IMR-90 (cell line): ENCODE data around the gene LPAR1. TPM values are rescaled to one million over a fixed set of nuclear protein-coding genes. Genes with fewer than 3 reads are reported as not detected.

ENCODE experiments used
- ATAC-seq: fragments of 200-7000 bp; cut with Tn5 transposase; 2 replicates; pipeline ENCODE4 v1.9.1; 2020; ENCODE audit warnings: low read depth, mild to moderate bottlenecking, moderate library complexity
- BruUV-seq: library from RNA; stranded (reverse); fragments of 400-500 nt; replicated peaks from 2 replicates; lab custom pipeline; 2021; lab: Mats Ljungman, UMichigan
- CTCF ChIA-PET: fragments of 300-600 bp; formaldehyde crosslinking; extraction: SDS; loops from one replicate; lab custom pipeline; 2021; ENCODE audit warnings: antibody characterized with exemption; lab: Yijun Ruan, JAX
- POLR2A ChIA-PET: fragments of 300-600 bp; sonication (Branson Sonifier 250); formaldehyde crosslinking; loops from one replicate; lab custom pipeline; 2022; ENCODE audit warnings: antibody characterized with exemption; ENCODE audit not compliant: unreplicated experiment; lab: Charles Lee
- DNase-seq: peaks from one replicate; pipeline ENCODE4 v3.0.0; 2013
- H2AFZ ChIP-seq: replicated peaks from 2 replicates; pipeline ENCODE3; 2013; ENCODE audit warnings: low read length, mild to moderate bottlenecking; ENCODE audit not compliant: poor library complexity
- H2AK5ac ChIP-seq: 2 replicates; pipeline ENCODE4 v1.6.1; 2013; ENCODE audit warnings: low read depth, low read length, inconsistent platforms
- H2AK9ac ChIP-seq: replicated peaks from 2 replicates; pipeline ENCODE3; 2013; ENCODE audit warnings: mild to moderate bottlenecking, low read depth, low read length, moderate library complexity; ENCODE audit not compliant: poor library complexity
- H2BK120ac ChIP-seq: 2 replicates; pipeline ENCODE4 v1.6.1; 2013; ENCODE audit warnings: low read depth, low read length, inconsistent platforms
- H2BK15ac ChIP-seq: 3 replicates; pipeline ENCODE4 v1.6.1; 2013; ENCODE audit warnings: low read depth, low read length, inconsistent platforms
- H2BK20ac ChIP-seq: 2 replicates; pipeline ENCODE4 v1.6.1; 2013; ENCODE audit warnings: low read depth, mild to moderate bottlenecking, inconsistent platforms, low read length, moderate library complexity
- H2BK5ac ChIP-seq: 2 replicates; pipeline ENCODE4 v1.6.1; 2013; ENCODE audit warnings: mild to moderate bottlenecking, low read depth, low read length, inconsistent platforms; ENCODE audit not compliant: poor library complexity, severe bottlenecking
- H3K14ac ChIP-seq: replicated peaks from 2 replicates; pipeline ENCODE4 v1.6.1; 2013; ENCODE audit warnings: low read depth, low read length, inconsistent platforms
- H3K18ac ChIP-seq: 2 replicates; pipeline ENCODE4 v1.6.1; 2013; ENCODE audit warnings: low read depth, low read length, control low read depth
- H3K23ac ChIP-seq: 2 replicates; pipeline ENCODE4 v1.6.1; 2013; ENCODE audit warnings: low read depth, low read length, inconsistent platforms
- H3K27ac ChIP-seq: 2 replicates; pipeline ENCODE4 v1.5.1; 2013; ENCODE audit warnings: mild to moderate bottlenecking, control low read depth, low read length; ENCODE audit not compliant: insufficient read depth
- H3K27me3 ChIP-seq: 2 replicates; pipeline ENCODE4 v1.6.1; 2013; ENCODE audit warnings: low read length; ENCODE audit not compliant: control insufficient read depth, insufficient read depth
- H3K36me3 ChIP-seq: 2 replicates; pipeline ENCODE4 v1.6.1; 2013; ENCODE audit warnings: low read length, mixed read lengths; ENCODE audit not compliant: control insufficient read depth, insufficient read depth
- H3K4ac ChIP-seq: 2 replicates; pipeline ENCODE4 v1.6.1; 2013; ENCODE audit warnings: low read depth, low read length, inconsistent platforms
- H3K4me1 ChIP-seq: 2 replicates; pipeline ENCODE4 v1.6.1; 2013; ENCODE audit warnings: low read length, mixed read lengths; ENCODE audit not compliant: control insufficient read depth, insufficient read depth
- H3K4me2 ChIP-seq: 2 replicates; pipeline ENCODE4 v1.6.1; 2013; ENCODE audit warnings: low read depth, mild to moderate bottlenecking, control low read depth, low read length, moderate library complexity
- H3K4me3 ChIP-seq: 2 replicates; pipeline ENCODE4 v1.5.1; 2013; ENCODE audit warnings: low read depth, mild to moderate bottlenecking, control low read depth, low read length, moderate library complexity; ENCODE audit not compliant: insufficient read depth
- H3K56ac ChIP-seq: 2 replicates; pipeline ENCODE4 v1.6.1; 2013; ENCODE audit warnings: low read length, inconsistent platforms; ENCODE audit not compliant: insufficient read depth; ENCODE audit errors: extremely low read depth
- H3K79me1 ChIP-seq, 2 experiments: 2 replicates each; pipeline ENCODE4 v1.6.1; 2013; ENCODE audit warnings: low read length in 2 of 2, inconsistent platforms in 1 of 2, low read depth in 1 of 2
- H3K9ac ChIP-seq: 2 replicates; pipeline ENCODE4 v1.6.1; 2013; ENCODE audit warnings: low read depth, low read length, control low read depth
- H3K9me1 ChIP-seq: 2 replicates; pipeline ENCODE4 v1.6.1; 2013; ENCODE audit warnings: low read length, inconsistent platforms; ENCODE audit not compliant: insufficient read depth
- H3K9me3 ChIP-seq: 2 replicates; pipeline ENCODE4 v1.6.1; 2013; ENCODE audit warnings: low read length; ENCODE audit not compliant: control insufficient read depth, insufficient read depth
- H4K20me1 ChIP-seq: 2 replicates; pipeline ENCODE4 v1.6.1; 2013; ENCODE audit warnings: low read length, inconsistent platforms; ENCODE audit not compliant: insufficient read depth
- H4K5ac ChIP-seq: 2 replicates; pipeline ENCODE4 v1.6.1; 2013; ENCODE audit warnings: mild to moderate bottlenecking, low read depth, low read length, control low read depth
- H4K8ac ChIP-seq, 2 experiments: 2 replicates each; pipeline ENCODE4 v1.6.1; 2013; ENCODE audit warnings: low read depth in 2 of 2, low read length in 2 of 2, control low read depth in 1 of 2, inconsistent platforms in 1 of 2
- H4K91ac ChIP-seq: 2 replicates; pipeline ENCODE4 v1.6.1; 2013; ENCODE audit warnings: low read depth, low read length, inconsistent platforms; ENCODE audit not compliant: insufficient read depth
- CEBPB ChIP-seq: IDR thresholded peaks from 2 replicates; pipeline ENCODE4 v1.6.1; 2012; ENCODE audit warnings: low read depth, low read length, improper control_type of control experiment
- CHD1 ChIP-seq: IDR thresholded peaks from 2 replicates; pipeline ENCODE4 v1.6.1; 2012; ENCODE audit warnings: low read depth, low read length, improper control_type of control experiment
- FOS ChIP-seq: fragments of 150-350 bp; IDR thresholded peaks from 2 replicates; pipeline ENCODE4 v1.6.1; 2016; ENCODE audit warnings: low read depth, low read length
- POLR2A ChIP-seq: IDR thresholded peaks from 2 replicates; pipeline ENCODE4 v1.6.1; 2012; ENCODE audit warnings: mild to moderate bottlenecking, low read depth, low read length
- RAD21 ChIP-seq: IDR thresholded peaks from 2 replicates; pipeline ENCODE4 v1.6.1; 2012; ENCODE audit warnings: low read length, improper control_type of control experiment
- RCOR1 ChIP-seq: IDR thresholded peaks from 2 replicates; pipeline ENCODE4 v1.6.1; 2012; ENCODE audit warnings: mild to moderate bottlenecking, low read length, improper control_type of control experiment; ENCODE audit not compliant: insufficient replicate concordance
- SMC3 ChIP-seq: fragments of 150-350 bp; IDR thresholded peaks from 2 replicates; pipeline ENCODE4 v1.6.1; 2016; ENCODE audit warnings: low read depth, mild to moderate bottlenecking, antibody characterized with exemption, low read length, moderate library complexity
- USF2 ChIP-seq: fragments of 150-350 bp; IDR thresholded peaks from 2 replicates; pipeline ENCODE4 v1.6.1; 2017; ENCODE audit warnings: mild to moderate bottlenecking, antibody characterized with exemption, low read length, low read depth
- WGBS, 2 experiments: methylation state at CpG; one replicate each; pipeline versions ENCODE4 v1.1.5 to v1.1.7; 2013; ENCODE audit warnings: missing lambda C conversion rate in 2 of 2; ENCODE audit not compliant: insufficient read length in 1 of 2; ENCODE audit errors: extremely low coverage in 2 of 2; 5-methylcytosine and 5-hydroxymethylcytosine counted together
- dilution Hi-C: fragments of 300-500 bp; cut with HindIII; formaldehyde crosslinking; loops from one replicate; pipeline ENCODE4 v1.14.3; 2018; ENCODE audit warnings: low sequenced_read_pairs; ENCODE audit not compliant: unreplicated experiment
- in situ Hi-C: fragments of 300-500 bp; cut with MboI; formaldehyde crosslinking; loops from 3 replicates; pipeline ENCODE4 v1.14.3; 2019; ENCODE audit warnings: low sequenced_read_pairs, inconsistent platforms, mixed read lengths
- intact Hi-C: fragments of 100-400 bp; cut with micrococcal nuclease; formaldehyde crosslinking; loops from 2 replicates; pipeline ENCODE4 v1.10.0; 2022
- polyA plus RNA-seq, 3 experiments: library from polyadenylated mRNA; depleted of rRNA; stranded (reverse); fragments of >200 nt; gene quantifications; 2 replicates each; pipeline ENCODE4 v1.2.3, GENCODE V29; 2012; ENCODE audit warnings: low replicate concordance in 1 of 3
- total RNA-seq: library from RNA; depleted of rRNA; stranded (reverse); fragments of >200 nt; gene quantifications from 2 replicates; pipeline ENCODE4 v1.2.3, GENCODE V29; 2012
- TF ChIP-seq, protein P1 (sequence below): fragments of 150-350 bp; IDR thresholded peaks from 2 replicates; pipeline ENCODE4 v1.6.1; 2016; ENCODE audit warnings: low read depth, mild to moderate bottlenecking, low read length, moderate library complexity, borderline replicate concordance
- TF ChIP-seq, protein P2 (sequence below): conservative IDR thresholded peaks from 2 replicates; pipeline ENCODE4 v1.5.1; 2012; ENCODE audit warnings: mild to moderate bottlenecking, low read depth, low read length, improper control_type of control experiment

The LPAR1 gene
- total and polyA plus RNA-seq, 2 of the 4 experiments (the other 2 are of a cell fraction), result 171 to 315 TPM

DNA sequence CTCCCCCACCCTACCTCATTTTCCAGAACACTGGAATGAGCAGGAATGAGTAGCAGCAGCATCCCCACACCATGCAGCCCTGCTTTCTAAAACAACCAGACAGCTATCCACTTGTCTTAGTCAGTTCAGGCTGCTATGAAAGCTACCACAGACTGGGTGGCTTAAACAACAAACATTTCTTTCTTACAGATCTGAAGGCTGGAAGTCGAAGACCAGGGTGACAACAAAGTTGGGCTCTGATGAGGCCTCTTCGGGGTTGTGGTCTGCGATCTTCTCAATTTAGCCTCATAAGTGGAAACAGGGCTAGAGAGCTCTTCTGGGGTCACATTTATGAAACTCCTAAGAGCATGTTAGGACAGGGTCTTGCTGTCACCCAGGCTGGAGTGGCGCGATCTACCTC, 38.9 kb downstream of the LPAR1 start:
- Histone ChIP-seq H3K4me2 (no peak overlapping the region), H2AFZ (no peak overlapping the region), H3K79me1 (peaks cover 22 to 75% of the 10 kb centered on the region in 2 experiments), H3K27me3 (no peaks in the 10 kb centered on the region), H2BK20ac (no peak overlapping the region), H4K5ac (no peak overlapping the region), H2BK120ac (no peak overlapping the region), H3K4me3 (no peak overlapping the region), H3K9me1 (peaks cover 22% of the 10 kb centered on the region), H3K23ac (peak overlapping the region; percentile 62; the same call in 1 of the 2 replicates), H3K9ac (no peak overlapping the region), H3K4me1 (peaks cover 25% of the 10 kb centered on the region), H3K4ac (no peak overlapping the region), H4K8ac (no peak overlapping the region), H3K27ac (no peak overlapping the region), H2BK5ac (no peak overlapping the region), H3K9me3 (no peaks in the 10 kb centered on the region), H4K91ac (no peak overlapping the region), H2AK5ac (peak overlapping the region; percentile 33; the same call in 1 of the 2 replicates), H3K56ac (no peak overlapping the region), H3K18ac (no peak overlapping the region), H2BK15ac (no peak overlapping the region), H2AK9ac (no peak overlapping the region), H3K14ac (no peak overlapping the region), H3K36me3 (peaks cover 11% of the 10 kb centered on the region), H4K20me1 (peaks cover 94% of the 10 kb centered on the region)
- BruUV-seq, result no TSS peak
- ATAC-seq, result peak; percentile 3; the same call in 1 of the 2 replicates
- CTCF ChIA-PET, result interaction anchor here (0.9 kb wide), 1 partner anchor 30 kb away, joined by 3 read pairs; no protein-coding TSS in a partner anchor
- intact Hi-C loops (no loop called here), dilution Hi-C loops (no loop called here), in situ Hi-C loops (no loop called here)
- no peak for DNase-seq
- TF ChIP-seq USF2 (no peak), POLR2A (no peak), FOS (no peak), CHD1 (no peak), RCOR1 (no peak), SMC3 (no peak), CEBPB (no peak), RAD21 (no peak)
- TF ChIP-seq, protein P1, sequence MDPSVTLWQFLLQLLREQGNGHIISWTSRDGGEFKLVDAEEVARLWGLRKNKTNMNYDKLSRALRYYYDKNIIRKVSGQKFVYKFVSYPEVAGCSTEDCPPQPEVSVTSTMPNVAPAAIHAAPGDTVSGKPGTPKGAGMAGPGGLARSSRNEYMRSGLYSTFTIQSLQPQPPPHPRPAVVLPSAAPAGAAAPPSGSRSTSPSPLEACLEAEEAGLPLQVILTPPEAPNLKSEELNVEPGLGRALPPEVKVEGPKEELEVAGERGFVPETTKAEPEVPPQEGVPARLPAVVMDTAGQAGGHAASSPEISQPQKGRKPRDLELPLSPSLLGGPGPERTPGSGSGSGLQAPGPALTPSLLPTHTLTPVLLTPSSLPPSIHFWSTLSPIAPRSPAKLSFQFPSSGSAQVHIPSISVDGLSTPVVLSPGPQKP, result no peak
- TF ChIP-seq, protein P2, sequence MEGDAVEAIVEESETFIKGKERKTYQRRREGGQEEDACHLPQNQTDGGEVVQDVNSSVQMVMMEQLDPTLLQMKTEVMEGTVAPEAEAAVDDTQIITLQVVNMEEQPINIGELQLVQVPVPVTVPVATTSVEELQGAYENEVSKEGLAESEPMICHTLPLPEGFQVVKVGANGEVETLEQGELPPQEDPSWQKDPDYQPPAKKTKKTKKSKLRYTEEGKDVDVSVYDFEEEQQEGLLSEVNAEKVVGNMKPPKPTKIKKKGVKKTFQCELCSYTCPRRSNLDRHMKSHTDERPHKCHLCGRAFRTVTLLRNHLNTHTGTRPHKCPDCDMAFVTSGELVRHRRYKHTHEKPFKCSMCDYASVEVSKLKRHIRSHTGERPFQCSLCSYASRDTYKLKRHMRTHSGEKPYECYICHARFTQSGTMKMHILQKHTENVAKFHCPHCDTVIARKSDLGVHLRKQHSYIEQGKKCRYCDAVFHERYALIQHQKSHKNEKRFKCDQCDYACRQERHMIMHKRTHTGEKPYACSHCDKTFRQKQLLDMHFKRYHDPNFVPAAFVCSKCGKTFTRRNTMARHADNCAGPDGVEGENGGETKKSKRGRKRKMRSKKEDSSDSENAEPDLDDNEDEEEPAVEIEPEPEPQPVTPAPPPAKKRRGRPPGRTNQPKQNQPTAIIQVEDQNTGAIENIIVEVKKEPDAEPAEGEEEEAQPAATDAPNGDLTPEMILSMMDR, result no peak
- POLR2A ChIA-PET, result interaction anchor here (0.5 kb wide), 1 partner anchor 8 kb away, joined by 3 read pairs; no protein-coding TSS in a partner anchor
- no CpG with 5 or more reads among the region's 5 CpGs for WGBS, 2 experiments
